H1 (cell line): ENCODE measurements around the gene SBF2.

Experiments
- ASH2L ChIP-seq: fragments of 200-600, 300-600 bp; sonication (generic); IDR thresholded peaks from one replicate; pipeline ENCODE4 v1.7.1; 2017; ENCODE audit warnings: low read length
- CREB1 ChIP-seq: IDR thresholded peaks from 2 replicates; pipeline ENCODE4 v1.6.1; 2012; ENCODE audit warnings: inconsistent platforms
- EP300 ChIP-seq, 2 experiments: IDR thresholded peaks; 1 replicate in 1 of 2; 2 replicates in 1 of 2; pipeline ENCODE4 v1.6.1; 2011 to 2012; ENCODE audit warnings: low read depth in 2 of 2, low read length in 2 of 2, mild to moderate bottlenecking in 2 of 2, borderline replicate concordance in 1 of 2, inconsistent platforms in 1 of 2, moderate library complexity in 1 of 2
- POLR2A ChIP-seq, 2 experiments: IDR thresholded peaks; 1 replicate in 1 of 2; 2 replicates in 1 of 2; pipeline ENCODE4 v1.6.1; 2011; ENCODE audit warnings: low read depth in 2 of 2, low read length in 2 of 2, mild to moderate bottlenecking in 2 of 2; ENCODE audit errors: control extremely low read depth in 1 of 2
- RFX5 ChIP-seq: IDR thresholded peaks from 2 replicates; pipeline ENCODE4 v1.6.1; 2011; ENCODE audit warnings: low read depth, low read length, improper control_type of control experiment, borderline replicate concordance
- RXRA ChIP-seq: IDR thresholded peaks from 2 replicates; pipeline ENCODE4 v1.6.1; 2011; ENCODE audit warnings: low read depth, mild to moderate bottlenecking, low read length, moderate library complexity; ENCODE audit not compliant: insufficient read depth
- SIX5 ChIP-seq: IDR thresholded peaks from 2 replicates; pipeline ENCODE4 v1.6.1; 2011; ENCODE audit warnings: mild to moderate bottlenecking, low read depth, low read length
- SP1 ChIP-seq: IDR thresholded peaks from 2 replicates; pipeline ENCODE4 v1.6.1; 2011; ENCODE audit warnings: low read depth, low read length
- TAF7 ChIP-seq: optimal IDR thresholded peaks from 2 replicates; pipeline ENCODE3; 2011; ENCODE audit warnings: low read depth, mild to moderate bottlenecking, inconsistent platforms, low read length, moderate library complexity, borderline replicate concordance
- TF ChIP-seq, protein P1 (sequence below): IDR thresholded peaks from 2 replicates; pipeline ENCODE4 v1.6.1; 2012; ENCODE audit warnings: inconsistent platforms
- TF ChIP-seq, protein P2 (sequence below), 3 experiments: IDR thresholded peaks; 1 replicate in 2 of 3; 2 replicates in 1 of 3; pipeline versions ENCODE4 v1.5.1 to v1.6.1; 2011; ENCODE audit warnings: low read length in 3 of 3, mild to moderate bottlenecking in 3 of 3, inconsistent platforms in 2 of 3, low read depth in 1 of 3, moderate library complexity in 1 of 3; ENCODE audit not compliant: insufficient read depth in 1 of 3; ENCODE audit errors: control extremely low read depth in 1 of 3

GRCh38 chr11:10317776-10318526 lies 23.9 kb upstream of the SBF2 start:
- no peak for TF ChIP-seq ASH2L
- TF ChIP-seq TAF7, result no peak
- no peak for TF ChIP-seq RXRA
- TF ChIP-seq RFX5, result no peak
- TF ChIP-seq, protein P1, sequence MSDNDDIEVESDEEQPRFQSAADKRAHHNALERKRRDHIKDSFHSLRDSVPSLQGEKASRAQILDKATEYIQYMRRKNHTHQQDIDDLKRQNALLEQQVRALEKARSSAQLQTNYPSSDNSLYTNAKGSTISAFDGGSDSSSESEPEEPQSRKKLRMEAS, result no peak
- no peak for TF ChIP-seq POLR2A (IDR thresholded peaks at IDR 0.05; ENCODE audit: control extremely low read depth in 1 of 2, low read depth in 2 of 2, low read length in 2 of 2)
- TF ChIP-seq, protein P2, sequence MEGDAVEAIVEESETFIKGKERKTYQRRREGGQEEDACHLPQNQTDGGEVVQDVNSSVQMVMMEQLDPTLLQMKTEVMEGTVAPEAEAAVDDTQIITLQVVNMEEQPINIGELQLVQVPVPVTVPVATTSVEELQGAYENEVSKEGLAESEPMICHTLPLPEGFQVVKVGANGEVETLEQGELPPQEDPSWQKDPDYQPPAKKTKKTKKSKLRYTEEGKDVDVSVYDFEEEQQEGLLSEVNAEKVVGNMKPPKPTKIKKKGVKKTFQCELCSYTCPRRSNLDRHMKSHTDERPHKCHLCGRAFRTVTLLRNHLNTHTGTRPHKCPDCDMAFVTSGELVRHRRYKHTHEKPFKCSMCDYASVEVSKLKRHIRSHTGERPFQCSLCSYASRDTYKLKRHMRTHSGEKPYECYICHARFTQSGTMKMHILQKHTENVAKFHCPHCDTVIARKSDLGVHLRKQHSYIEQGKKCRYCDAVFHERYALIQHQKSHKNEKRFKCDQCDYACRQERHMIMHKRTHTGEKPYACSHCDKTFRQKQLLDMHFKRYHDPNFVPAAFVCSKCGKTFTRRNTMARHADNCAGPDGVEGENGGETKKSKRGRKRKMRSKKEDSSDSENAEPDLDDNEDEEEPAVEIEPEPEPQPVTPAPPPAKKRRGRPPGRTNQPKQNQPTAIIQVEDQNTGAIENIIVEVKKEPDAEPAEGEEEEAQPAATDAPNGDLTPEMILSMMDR (IDR thresholded peaks at IDR 0.05; ENCODE audit: control extremely low read depth in 1 of 3, insufficient read depth in 1 of 3, low read depth in 1 of 3, low read length in 3 of 3), result no peak
- no peak for TF ChIP-seq SP1
- no peak for TF ChIP-seq CREB1
- no peak for TF ChIP-seq EP300 (IDR thresholded peaks at IDR 0.05; ENCODE audit: borderline replicate concordance in 1 of 2, low read depth in 2 of 2, low read length in 2 of 2)
- no peak for TF ChIP-seq SIX5
